GM18502 (cell line): ENCODE data around the gene MAP3K7.

Source experiments
- ATAC-seq: cut with Tn5 transposase; IDR thresholded peaks from one replicate; pipeline ENCODE4 v1.9.1; 2021; ENCODE audit warnings: mild to moderate bottlenecking; ENCODE audit not compliant: unreplicated experiment, poor library complexity

MAP3K7 gene

GRCh38 chr6:90586836-90587638 is at the start of gene MAP3K7:
MAP3K7 (minus strand) TSS chr6:90587072; CDS start chr6:90586883, 189 bp downstream.
- ATAC-seq, result peak; percentile 88

- ATAC-seq, result no peak
These were observed 44.2 kb upstream of the MAP3K7 start for GRCh38 chr6:90631046-90631445.

GRCh38 chr6:90621581-90621980 is 34.7 kb upstream of the MAP3K7 start:
- no peak for ATAC-seq

- no peak for ATAC-seq
These were observed 32.3 kb upstream of the MAP3K7 start for GRCh38 chr6:90619221-90619620.

GRCh38 chr6:90612313-90612680 is 25.4 kb upstream of the MAP3K7 start:
- no peak for ATAC-seq

GRCh38 chr6:90611543-90612312 is 24.9 kb upstream of the MAP3K7 start:
- ATAC-seq, result no peak

GRCh38 chr6:90610751-90611542 is 24.1 kb upstream of the MAP3K7 start:
- peak; percentile 72 for ATAC-seq

- ATAC-seq, result peak; percentile 5
These were observed 23.5 kb upstream of the MAP3K7 start for GRCh38 chr6:90610301-90610750.

GRCh38 chr6:90605749-90606340 is 19.0 kb upstream of the MAP3K7 start:
- ATAC-seq, result no peak

- ATAC-seq, result no peak
These were observed 17.7 kb upstream of the MAP3K7 start for GRCh38 chr6:90604546-90604945.

- no peak for ATAC-seq
These were observed 12.3 kb upstream of the MAP3K7 start for GRCh38 chr6:90599151-90599550.

- ATAC-seq, result no peak
These were observed 11.5 kb upstream of the MAP3K7 start for GRCh38 chr6:90598192-90598951.

- ATAC-seq, result no peak
These were observed 10.2 kb upstream of the MAP3K7 start for GRCh38 chr6:90596967-90597539.

- ATAC-seq, result no peak
These were observed 9.0 kb upstream of the MAP3K7 start for GRCh38 chr6:90595854-90596253.

GRCh38 chr6:90586546-90586835 is 381 bp downstream of the MAP3K7 start:
- peak; percentile 30 for ATAC-seq

GRCh38 chr6:90584636-90585255 is 2.1 kb downstream of the MAP3K7 start:
- ATAC-seq, result no peak

GRCh38 chr6:90583836-90584481 is 2.9 kb downstream of the MAP3K7 start:
- no peak for ATAC-seq

- no peak for ATAC-seq
These were observed 3.6 kb downstream of the MAP3K7 start for GRCh38 chr6:90583179-90583835.
